Measurements from ENCODE around the gene MCM5.

DNA sequence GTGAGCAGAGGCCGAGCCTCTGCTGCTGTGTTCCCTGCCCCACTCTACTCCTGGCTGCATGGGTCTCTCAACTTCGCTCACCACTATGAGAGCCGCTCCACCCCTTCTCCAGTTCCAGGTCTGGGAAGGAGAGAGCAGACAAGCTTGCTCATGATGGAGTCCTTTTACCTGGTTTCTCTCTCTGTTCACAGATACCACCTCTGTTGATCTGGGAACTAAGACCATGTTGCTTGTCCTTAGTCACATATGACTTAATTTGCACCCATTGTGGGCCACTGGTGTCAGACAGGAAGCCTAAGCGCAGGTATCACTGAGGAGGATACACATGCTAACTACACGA lies 26.8 kb downstream of the MCM5 start:
- TF ChIP-seq, protein P1, sequence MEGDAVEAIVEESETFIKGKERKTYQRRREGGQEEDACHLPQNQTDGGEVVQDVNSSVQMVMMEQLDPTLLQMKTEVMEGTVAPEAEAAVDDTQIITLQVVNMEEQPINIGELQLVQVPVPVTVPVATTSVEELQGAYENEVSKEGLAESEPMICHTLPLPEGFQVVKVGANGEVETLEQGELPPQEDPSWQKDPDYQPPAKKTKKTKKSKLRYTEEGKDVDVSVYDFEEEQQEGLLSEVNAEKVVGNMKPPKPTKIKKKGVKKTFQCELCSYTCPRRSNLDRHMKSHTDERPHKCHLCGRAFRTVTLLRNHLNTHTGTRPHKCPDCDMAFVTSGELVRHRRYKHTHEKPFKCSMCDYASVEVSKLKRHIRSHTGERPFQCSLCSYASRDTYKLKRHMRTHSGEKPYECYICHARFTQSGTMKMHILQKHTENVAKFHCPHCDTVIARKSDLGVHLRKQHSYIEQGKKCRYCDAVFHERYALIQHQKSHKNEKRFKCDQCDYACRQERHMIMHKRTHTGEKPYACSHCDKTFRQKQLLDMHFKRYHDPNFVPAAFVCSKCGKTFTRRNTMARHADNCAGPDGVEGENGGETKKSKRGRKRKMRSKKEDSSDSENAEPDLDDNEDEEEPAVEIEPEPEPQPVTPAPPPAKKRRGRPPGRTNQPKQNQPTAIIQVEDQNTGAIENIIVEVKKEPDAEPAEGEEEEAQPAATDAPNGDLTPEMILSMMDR (IDR thresholded peaks at IDR 0.05): no peak
- no peak for TF ChIP-seq POLR2A (IDR thresholded peaks at IDR 0.05)
